Measurements from ENCODE around the gene CTPS1. TPM values are rescaled to one million over a fixed set of nuclear protein-coding genes. Genes with fewer than 3 reads are reported as not detected.
A peak's percentile ranks its signal among the peaks of the same experiment; 100 is the strongest.

The CTPS1 gene, protein sequence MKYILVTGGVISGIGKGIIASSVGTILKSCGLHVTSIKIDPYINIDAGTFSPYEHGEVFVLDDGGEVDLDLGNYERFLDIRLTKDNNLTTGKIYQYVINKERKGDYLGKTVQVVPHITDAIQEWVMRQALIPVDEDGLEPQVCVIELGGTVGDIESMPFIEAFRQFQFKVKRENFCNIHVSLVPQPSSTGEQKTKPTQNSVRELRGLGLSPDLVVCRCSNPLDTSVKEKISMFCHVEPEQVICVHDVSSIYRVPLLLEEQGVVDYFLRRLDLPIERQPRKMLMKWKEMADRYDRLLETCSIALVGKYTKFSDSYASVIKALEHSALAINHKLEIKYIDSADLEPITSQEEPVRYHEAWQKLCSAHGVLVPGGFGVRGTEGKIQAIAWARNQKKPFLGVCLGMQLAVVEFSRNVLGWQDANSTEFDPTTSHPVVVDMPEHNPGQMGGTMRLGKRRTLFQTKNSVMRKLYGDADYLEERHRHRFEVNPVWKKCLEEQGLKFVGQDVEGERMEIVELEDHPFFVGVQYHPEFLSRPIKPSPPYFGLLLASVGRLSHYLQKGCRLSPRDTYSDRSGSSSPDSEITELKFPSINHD
- total RNA-seq (2021; ENCODE audit: unreplicated experiment) (66.4 TPM), Bru-seq, nascent RNA (percentile 94 among the genes with signal in this experiment), BruChase-seq, experiment 1, labeled RNA remaining after a 6-hour chase (percentile 89 among the genes with signal in this experiment), BruChase-seq, experiment 2, labeled RNA remaining after a 2-hour chase (percentile 92 among the genes with signal in this experiment)
- polyA plus RNA-seq (2012) = 32.0 and 41.5 TPM in 2 replicates
- long read RNA-seq, transcript CTPS1-202 (19 exons, 3,201 nt) = major isoform, 114 of 183 reads
- long read RNA-seq, transcript CTPS1-201 (18 exons, 2,037 nt) = minor isoform, 5 of 183 reads
- long read RNA-seq, partial matches to known transcripts = 13 of 183 reads
- long read RNA-seq, other reads (novel, unspliced or antisense) = 43 of 183 reads

DNA sequence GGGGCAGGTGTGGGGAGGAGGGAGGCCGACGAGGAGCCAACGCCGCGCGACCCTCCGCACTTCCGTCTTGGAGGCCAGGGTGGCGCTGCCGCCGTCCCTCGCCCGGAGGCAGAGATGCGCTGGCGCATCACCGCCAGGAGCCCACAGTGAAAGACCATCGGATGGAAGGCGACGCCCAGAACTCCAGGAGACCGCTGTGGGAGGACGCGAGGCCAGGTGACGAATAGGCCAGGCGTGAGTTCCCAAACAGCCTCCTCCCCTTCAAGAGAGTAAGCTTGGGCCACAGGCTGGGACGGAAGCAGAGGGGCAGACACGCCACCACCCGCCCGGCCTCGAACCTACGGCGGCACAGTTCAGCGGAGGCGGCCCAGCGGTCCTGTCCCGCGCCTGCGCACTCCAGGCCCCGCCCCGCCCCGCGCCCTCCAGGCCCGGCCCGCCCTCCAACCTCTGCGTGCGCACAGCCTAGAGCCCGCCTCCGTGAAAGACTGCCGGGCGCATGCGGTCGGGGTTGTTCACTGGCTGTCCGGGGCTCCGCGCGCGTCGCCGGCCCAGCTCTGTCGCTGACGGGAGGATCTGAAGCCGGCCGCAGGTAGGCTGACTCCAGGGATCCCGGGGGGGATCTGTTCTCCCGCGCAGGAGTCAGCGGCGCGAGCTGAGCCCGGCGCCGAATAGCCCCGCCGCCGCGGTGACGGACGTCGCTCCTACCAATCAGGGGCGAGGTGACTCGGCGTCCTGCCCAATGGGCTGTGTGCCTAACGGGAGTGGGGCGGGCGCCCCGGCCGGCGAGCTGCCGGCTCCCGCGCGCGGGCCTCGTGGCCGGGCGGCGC, at the start of gene CTPS1:
CTPS1 (plus strand) TSS at position 456 of the 827 bp plus-strand sequence. CDS start 3,595 bp downstream, outside the sequence.
- Histone ChIP-seq H3K79me2 (ENCODE audit: insufficient read depth, low read length) (peaks cover 45% of the 10 kb centered on the region), H3K4me1 (ENCODE audit: control insufficient read depth in 1 of 2, insufficient read depth in 2 of 2, low read length in 2 of 2) (peaks cover 7 to 45% of the 10 kb centered on the region in 2 experiments; a peak in 3 of 4 replicates), H3K27me3 (ENCODE audit: insufficient read depth, low read length) (no peaks in the 10 kb centered on the region), H2AFZ (ENCODE audit: low read depth, low read length, poor library complexity, severe bottlenecking) (peak within 1 kb of the TSS; percentile 37), H3K4me2 (ENCODE audit: low read length) (peak within 1 kb of the TSS; percentile 92), H3K27ac (ENCODE audit: low read depth, low read length) (peak within 1 kb of the TSS; percentile 84), H3K4me3 (replicated peaks in 1 of 2; ENCODE audit: low read depth in 1 of 2, low read length in 2 of 2) (peak within 1 kb of the TSS; percentile 74 to 79), H3K9ac (ENCODE audit: low read length) (peak within 1 kb of the TSS; percentile 97), H4K20me1 (ENCODE audit: insufficient read depth) (peaks cover 12% of the 10 kb centered on the region; the same call in 1 of the 2 replicates), H3K36me3 (ENCODE audit: control insufficient read depth in 1 of 2, insufficient read depth in 2 of 2, low read length in 2 of 2) (peaks cover 9 to 17% of the 10 kb centered on the region in 2 experiments), H3K9me2 (ENCODE audit: insufficient read depth) (no peaks in the 10 kb centered on the region), H3K9me3 (ENCODE audit: control insufficient read depth in 1 of 2, insufficient read depth in 1 of 2, low read depth in 1 of 2, low read length in 2 of 2) (no peaks in the 10 kb centered on the region)
- ChIA-PET RAD21 (ENCODE audit: low non-redundant PET in 1 of 2, low total read pairs in 2 of 2, uncharacterized antibody in 2 of 2, unreplicated experiment in 2 of 2) (no interaction called here), POLR2A (interaction anchor here (1.3 to 1.5 kb wide), 3 partner anchors 13 to 34 kb away, joined by 3 to 6 read pairs (median 4); no protein-coding TSS in a partner anchor), CTCF (interaction anchor here (0.9 to 2.0 kb wide), 4 partner anchors 24 to 31 kb away, joined by 3 to 7 read pairs (median 4); no protein-coding TSS in a partner anchor)
- TF ChIP-seq, protein P1, sequence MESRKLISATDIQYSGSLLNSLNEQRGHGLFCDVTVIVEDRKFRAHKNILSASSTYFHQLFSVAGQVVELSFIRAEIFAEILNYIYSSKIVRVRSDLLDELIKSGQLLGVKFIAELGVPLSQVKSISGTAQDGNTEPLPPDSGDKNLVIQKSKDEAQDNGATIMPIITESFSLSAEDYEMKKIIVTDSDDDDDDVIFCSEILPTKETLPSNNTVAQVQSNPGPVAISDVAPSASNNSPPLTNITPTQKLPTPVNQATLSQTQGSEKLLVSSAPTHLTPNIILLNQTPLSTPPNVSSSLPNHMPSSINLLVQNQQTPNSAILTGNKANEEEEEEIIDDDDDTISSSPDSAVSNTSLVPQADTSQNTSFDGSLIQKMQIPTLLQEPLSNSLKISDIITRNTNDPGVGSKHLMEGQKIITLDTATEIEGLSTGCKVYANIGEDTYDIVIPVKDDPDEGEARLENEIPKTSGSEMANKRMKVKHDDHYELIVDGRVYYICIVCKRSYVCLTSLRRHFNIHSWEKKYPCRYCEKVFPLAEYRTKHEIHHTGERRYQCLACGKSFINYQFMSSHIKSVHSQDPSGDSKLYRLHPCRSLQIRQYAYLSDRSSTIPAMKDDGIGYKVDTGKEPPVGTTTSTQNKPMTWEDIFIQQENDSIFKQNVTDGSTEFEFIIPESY (IDR thresholded peaks at IDR 0.05; ENCODE audit: extremely low read depth, insufficient replicate concordance, low read length) = no peak
- peak; percentile 67 for TF ChIP-seq EGR1 (IDR thresholded peaks at IDR 0.05; ENCODE audit: low read depth)
- TF ChIP-seq SIN3A (IDR thresholded peaks at IDR 0.05; ENCODE audit: low read depth) = peak; percentile 70; the same call in 1 of the 2 replicates
- TF ChIP-seq POLR2A (IDR thresholded peaks at IDR 0.05; ENCODE audit: borderline replicate concordance, extremely low read depth, insufficient read depth, insufficient read length) = peak; percentile 62
- TF ChIP-seq TCF7L2 (IDR thresholded peaks at IDR 0.05; ENCODE audit: borderline replicate concordance, extremely low read depth, insufficient read depth, insufficient read length) = peak; percentile 11
- TF ChIP-seq SP1 (IDR thresholded peaks at IDR 0.05; ENCODE audit: low read depth) = peak; percentile 86
- peak; percentile 65 for TF ChIP-seq CBX3 (IDR thresholded peaks at IDR 0.05; ENCODE audit: low read depth)
- TF ChIP-seq, protein P2, sequence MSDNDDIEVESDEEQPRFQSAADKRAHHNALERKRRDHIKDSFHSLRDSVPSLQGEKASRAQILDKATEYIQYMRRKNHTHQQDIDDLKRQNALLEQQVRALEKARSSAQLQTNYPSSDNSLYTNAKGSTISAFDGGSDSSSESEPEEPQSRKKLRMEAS (IDR thresholded peaks at IDR 0.05) = peak; percentile 84
- TF ChIP-seq POLR2AphosphoS5 (IDR thresholded peaks at IDR 0.05; ENCODE audit: low read depth, low read length) = peak; percentile 90
- TF ChIP-seq SRF (IDR thresholded peaks at IDR 0.05; ENCODE audit: low read depth) = no peak
- TF ChIP-seq CEBPB (IDR thresholded peaks at IDR 0.05; ENCODE audit: low read depth) = no peak
- TF ChIP-seq, protein P3, sequence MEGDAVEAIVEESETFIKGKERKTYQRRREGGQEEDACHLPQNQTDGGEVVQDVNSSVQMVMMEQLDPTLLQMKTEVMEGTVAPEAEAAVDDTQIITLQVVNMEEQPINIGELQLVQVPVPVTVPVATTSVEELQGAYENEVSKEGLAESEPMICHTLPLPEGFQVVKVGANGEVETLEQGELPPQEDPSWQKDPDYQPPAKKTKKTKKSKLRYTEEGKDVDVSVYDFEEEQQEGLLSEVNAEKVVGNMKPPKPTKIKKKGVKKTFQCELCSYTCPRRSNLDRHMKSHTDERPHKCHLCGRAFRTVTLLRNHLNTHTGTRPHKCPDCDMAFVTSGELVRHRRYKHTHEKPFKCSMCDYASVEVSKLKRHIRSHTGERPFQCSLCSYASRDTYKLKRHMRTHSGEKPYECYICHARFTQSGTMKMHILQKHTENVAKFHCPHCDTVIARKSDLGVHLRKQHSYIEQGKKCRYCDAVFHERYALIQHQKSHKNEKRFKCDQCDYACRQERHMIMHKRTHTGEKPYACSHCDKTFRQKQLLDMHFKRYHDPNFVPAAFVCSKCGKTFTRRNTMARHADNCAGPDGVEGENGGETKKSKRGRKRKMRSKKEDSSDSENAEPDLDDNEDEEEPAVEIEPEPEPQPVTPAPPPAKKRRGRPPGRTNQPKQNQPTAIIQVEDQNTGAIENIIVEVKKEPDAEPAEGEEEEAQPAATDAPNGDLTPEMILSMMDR (IDR thresholded peaks at IDR 0.05 in 2 of 3, conservative IDR thresholded peaks at IDR 0.05 in 1 of 3; ENCODE audit: borderline replicate concordance in 1 of 3, insufficient read depth in 1 of 3, low read depth in 2 of 3, low read length in 2 of 3) = peak in 1 of 3 experiments; percentile 25; a peak in 3 of 6 replicates
- ATAC-seq (peak; percentile 89), DNase-seq (ENCODE audit: low read depth, low spot score) (peak; percentile 82)
- intact Hi-C loops (cut with micrococcal nuclease) = no loop called here
- no TSS peak for BruUV-seq (replicated peaks)
